GM23248 (cell line): ENCODE results near the gene ADAMTS6.

Experiments used
- EZH2 ChIP-seq: fragments of 200-600 bp; sonication (generic); IDR thresholded peaks from 2 replicates; pipeline ENCODE4 v1.6.1; 2018; ENCODE audit warnings: antibody characterized with exemption, mild to moderate bottlenecking; ENCODE audit not compliant: insufficient read depth, poor library complexity, severe bottlenecking
- EZH2phosphoT487 ChIP-seq: fragments of 200-600 bp; sonication (generic); IDR thresholded peaks from 2 replicates; pipeline ENCODE4 v1.6.1; 2018; ENCODE audit warnings: antibody characterized with exemption, moderate library complexity, mild to moderate bottlenecking, low read depth; ENCODE audit not compliant: insufficient read depth

- no peak for TF ChIP-seq EZH2
- TF ChIP-seq EZH2phosphoT487 = no peak
These were observed 355.1 kb downstream of the ADAMTS6 start for GRCh38 chr5:65126542-65127069.
